Right ventricle myocardium inferior (tissue), 1 donor: Measurements from ENCODE around the gene SLC35G2. TPM values are rescaled to one million over a fixed set of nuclear protein-coding genes. Genes with fewer than 3 reads are reported as not detected.
"Not testable (repeated sequence)": the region's sequence is repeated elsewhere in the genome, so short reads cannot be mapped to it uniquely, and the experiment has no call there.

Experiments used
- ATAC-seq: fragments of 200-7000 bp; cut with Tn5 transposase; one replicate; pipeline ENCODE4 v1.9.1; 2020; ENCODE audit warnings: mild to moderate bottlenecking, moderate library complexity
- DNase-seq: peaks from one replicate; pipeline ENCODE4 v3.0.0; 2021; ENCODE audit errors: missing footprints
- intact Hi-C: fragments of 100-400 bp; cut with DNase I; formaldehyde crosslinking; loops from one replicate; pipeline ENCODE4 v1.11.0; 2022
- total RNA-seq: library from RNA; stranded (reverse); fragmentation: NEBNext Ultra II Directional; extraction: Animal tissue kit (Norgen Biotek cat#: 25700); gene quantifications from one replicate; pipeline ENCODE4 v1.2.1, GENCODE V29; 2021
- donor health status: DM: no; HTN: yes; CAD: no; lungs with severe emphysema.

SLC35G2 gene
- total RNA-seq, 1 donor from 2014 or later: 2.1 TPM

DNA sequence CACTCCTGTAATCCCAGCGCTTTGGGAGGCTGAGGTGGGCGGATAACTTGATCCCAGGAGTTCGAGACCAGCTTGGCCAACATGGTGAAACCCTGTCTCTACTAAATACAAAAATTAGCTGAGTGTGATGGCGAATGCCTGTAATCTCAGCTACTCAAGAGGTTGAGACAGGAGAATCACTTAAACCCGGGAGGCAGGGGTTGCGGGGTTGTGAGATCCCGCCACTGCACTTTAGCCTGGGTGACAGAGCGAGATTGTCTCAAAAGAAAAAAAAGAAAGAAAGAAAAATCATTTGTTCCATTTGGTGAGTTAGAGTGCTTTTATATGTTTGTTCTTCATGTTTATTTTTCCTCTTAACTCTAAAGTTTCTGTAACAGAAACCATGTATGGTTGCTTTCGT lies 50.4 kb downstream of the SLC35G2 start:
- intact Hi-C loops: no loop called here
- no peak for ATAC-seq
- no peak for DNase-seq

GRCh38 chr3:136872258-136872657 lies 53.3 kb downstream of the SLC35G2 start:
- ATAC-seq, intact Hi-C loops, DNase-seq: not testable (repeated sequence)

- ATAC-seq, intact Hi-C loops, DNase-seq: not testable (repeated sequence)
Measured at GRCh38 chr3:136879510-136879909, 60.6 kb downstream of the SLC35G2 start.

GRCh38 chr3:136882571-136882970 lies 63.6 kb downstream of the SLC35G2 start:
- DNase-seq (no peak), ATAC-seq (no peak)
- intact Hi-C loops: no loop called here

DNA sequence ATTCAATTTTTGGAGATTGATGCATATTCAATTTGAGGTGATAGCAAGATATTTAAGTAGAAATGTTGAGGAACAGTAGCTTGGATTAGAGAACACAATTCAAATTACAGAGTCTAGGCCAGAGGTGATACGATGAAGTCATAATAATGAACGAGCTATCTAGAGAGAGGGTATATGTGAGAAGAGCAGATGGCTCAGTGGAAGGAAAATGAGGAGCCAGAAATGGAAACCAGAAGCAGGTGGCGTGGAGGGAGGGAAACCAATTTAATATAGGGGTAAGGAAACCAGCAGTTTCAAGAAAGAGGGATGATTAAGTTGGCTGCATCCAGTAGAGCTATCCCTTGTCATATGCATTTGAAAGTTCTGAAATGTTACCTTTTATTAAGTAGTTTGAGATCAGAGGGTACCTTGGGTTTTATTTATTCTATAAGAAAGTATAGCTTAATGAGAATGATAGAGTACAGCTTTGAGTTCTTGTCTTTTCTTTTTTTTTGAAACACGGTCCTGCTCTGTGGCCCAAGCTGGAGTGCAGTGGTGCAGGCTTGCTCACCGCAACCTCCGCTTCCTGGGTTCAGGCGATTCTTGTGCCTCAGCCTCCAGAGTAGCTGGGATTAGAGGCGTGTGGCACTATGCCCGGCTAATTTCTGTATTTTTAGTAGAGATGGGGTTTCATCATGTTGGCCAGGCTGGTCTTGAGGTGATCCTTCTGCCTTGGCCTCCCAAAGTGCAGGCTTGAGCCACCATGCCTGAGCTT lies 65.2 kb downstream of the SLC35G2 start:
- no peak for ATAC-seq
- intact Hi-C loops: no loop called here
- no peak for DNase-seq

DNA sequence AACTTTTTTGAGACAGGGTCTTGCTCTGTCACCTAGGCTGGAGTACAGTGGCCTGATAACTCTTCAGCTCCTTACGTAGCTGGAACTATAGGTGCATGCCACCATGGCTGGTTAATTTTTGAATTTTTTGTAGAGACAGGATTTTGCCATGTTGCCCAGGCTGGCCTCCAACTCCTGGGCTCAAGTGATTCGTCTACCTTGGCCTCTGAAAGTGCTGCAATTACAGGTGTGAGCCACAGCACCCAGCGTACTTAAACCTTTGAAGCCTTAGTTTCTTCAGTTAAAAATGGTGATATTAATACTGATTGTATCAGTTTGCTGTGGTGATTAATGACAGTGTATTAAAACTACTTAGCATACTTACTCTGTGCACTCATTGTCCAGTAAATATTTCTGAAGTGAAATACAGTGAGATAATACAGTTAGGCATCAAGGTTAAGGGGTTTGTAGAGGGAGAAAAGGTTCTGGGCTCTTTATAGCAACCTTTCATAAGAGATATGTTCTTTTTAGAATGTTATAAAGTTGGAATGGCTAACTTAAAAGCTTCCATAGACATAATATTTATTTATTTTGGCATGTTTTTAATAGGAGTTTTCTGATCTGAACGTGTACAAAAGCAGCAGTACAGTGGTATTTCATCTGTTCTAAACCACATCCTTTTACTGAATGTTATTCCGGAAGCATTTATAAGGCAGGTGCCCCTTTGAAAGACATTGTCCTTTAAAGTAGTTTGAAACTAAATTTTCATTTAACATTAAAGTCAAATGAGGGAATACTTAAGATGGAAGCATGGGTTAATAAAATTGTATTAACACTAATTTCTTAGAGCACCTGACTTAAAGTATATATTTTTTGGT lies 66.7 kb downstream of the SLC35G2 start:
- DNase-seq (no peak), ATAC-seq (no peak)
- intact Hi-C loops: no loop called here

DNA sequence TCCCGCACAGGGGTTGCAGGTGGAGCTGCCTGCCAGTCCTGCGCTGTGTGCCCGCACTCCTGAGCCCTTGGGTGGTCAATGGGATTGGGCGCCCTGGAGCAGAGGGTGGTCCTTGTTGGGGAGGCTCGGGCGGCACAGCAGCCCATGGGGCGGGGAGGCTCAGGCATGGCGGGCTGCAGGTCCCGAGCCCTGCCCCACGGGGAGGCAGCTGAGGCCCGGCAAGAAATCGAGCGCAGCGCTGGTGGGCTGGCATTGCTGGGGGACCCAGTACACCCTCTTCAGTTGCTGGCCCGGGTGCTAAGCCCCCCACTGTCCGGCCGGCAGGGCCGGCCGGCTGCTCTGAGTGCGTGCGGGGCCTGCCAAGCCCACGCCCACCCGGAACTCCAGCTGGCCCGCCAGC lies 71.0 kb downstream of the SLC35G2 start:
- intact Hi-C loops: no loop called here
- no peak for ATAC-seq
- peak; percentile 42 for DNase-seq

GRCh38 chr3:136891934-136892855 lies 73.3 kb downstream of the SLC35G2 start:
- ATAC-seq (no peak), DNase-seq (no peak)
- intact Hi-C loops: no loop called here

GRCh38 chr3:136893848-136894443 lies 75.0 kb downstream of the SLC35G2 start:
- DNase-seq (no peak), ATAC-seq (no peak)
- intact Hi-C loops: no loop called here

DNA sequence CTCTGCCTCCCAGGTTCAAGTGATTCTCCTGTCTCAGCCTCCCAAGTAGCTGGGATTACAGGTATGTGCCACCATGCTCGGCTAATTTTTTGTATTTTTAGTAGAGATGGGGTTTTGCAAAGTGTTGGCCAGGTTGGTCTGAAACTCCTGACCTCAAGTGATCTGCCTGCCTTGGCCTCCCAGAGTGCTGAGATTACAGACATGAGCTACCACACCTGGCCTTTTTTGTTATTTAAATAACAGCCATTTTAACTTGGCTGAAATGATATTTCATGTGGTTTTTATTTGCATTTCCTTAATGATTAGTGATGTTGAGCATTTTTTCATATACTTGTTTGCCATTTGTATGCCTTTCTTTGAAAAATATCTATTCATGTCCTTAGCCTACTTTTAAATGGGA lies 78.2 kb downstream of the SLC35G2 start:
- intact Hi-C loops, ATAC-seq, DNase-seq: not testable (repeated sequence)

DNA sequence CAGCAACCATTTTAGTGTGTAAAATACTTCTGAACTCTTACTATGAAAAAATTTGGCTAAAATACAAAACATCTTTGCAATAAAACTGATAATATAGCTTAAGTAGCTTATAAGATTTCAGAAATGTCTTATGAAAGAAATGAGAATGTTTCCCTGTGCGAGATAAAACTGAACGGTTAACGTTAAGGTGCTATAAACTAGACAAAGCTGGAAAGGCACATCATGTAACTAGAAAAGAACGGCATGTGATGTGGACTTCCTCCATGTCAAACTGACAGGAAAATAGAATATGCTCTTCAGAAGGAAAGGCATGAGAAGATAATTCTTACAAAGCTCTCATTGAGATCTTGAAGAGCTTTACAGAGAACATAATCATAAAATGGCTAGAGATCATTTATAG lies 79.6 kb downstream of the SLC35G2 start:
- ATAC-seq (no peak), DNase-seq (no peak)
- intact Hi-C loops: no loop called here

GRCh38 chr3:136898954-136899353 lies 80.0 kb downstream of the SLC35G2 start:
- intact Hi-C loops: no loop called here
- ATAC-seq (no peak), DNase-seq (no peak)

- intact Hi-C loops: no loop called here
- DNase-seq: no peak
- no peak for ATAC-seq
Measured at GRCh38 chr3:136899622-136900158, 80.8 kb downstream of the SLC35G2 start.

- intact Hi-C loops, DNase-seq, ATAC-seq: not testable (repeated sequence)
Measured at GRCh38 chr3:136900694-136901093, 81.8 kb downstream of the SLC35G2 start.

- no peak for ATAC-seq
- no peak for DNase-seq
Measured at GRCh38 chr3:136901391-136901790, 82.5 kb downstream of the SLC35G2 start.

DNA sequence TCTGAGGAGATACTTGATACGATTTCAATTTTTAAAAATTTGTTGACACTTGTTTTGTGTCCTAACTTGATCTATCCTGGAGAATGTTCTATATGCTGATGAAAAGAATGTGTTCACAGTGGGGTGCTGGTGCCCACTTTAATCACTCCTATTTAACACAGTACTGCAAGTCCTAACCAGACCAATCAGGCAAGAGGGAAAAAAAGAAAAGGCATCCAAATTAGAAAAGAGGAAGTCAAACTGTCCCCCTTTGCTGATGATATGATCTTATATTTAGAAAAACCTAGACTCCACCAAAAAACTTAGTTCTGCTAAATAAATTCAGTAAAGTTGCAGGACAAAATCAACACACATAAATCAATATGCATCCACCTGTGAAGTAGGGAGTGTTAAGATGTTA lies 83.6 kb downstream of the SLC35G2 start:
- ATAC-seq, DNase-seq, intact Hi-C loops: not testable (repeated sequence)

More at GRCh38 chr3:136901391-136901790, 82.5 kb downstream of the SLC35G2 start:
- intact Hi-C loops: no loop called here

DNA sequence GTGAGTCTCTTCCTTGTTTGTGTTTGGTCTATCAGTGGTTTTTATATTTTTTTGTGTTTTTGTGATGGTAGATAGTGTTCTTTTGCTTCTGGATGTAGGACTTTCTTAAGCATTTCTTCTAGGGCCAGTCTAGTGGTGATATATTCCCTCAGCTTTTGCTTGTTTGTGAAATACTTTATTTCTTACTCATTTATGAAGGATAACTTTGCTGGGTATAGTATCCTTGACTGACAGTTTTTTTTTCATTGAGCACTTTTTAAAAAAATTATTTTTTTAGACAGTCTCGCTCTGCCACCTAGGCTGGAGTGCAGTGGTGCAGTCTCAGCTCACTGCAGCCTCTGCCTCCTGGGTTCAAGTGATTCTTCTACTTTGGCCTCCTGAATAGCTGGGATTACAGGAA lies 85.0 kb downstream of the SLC35G2 start:
- intact Hi-C loops: no loop called here
- no peak for DNase-seq

DNA sequence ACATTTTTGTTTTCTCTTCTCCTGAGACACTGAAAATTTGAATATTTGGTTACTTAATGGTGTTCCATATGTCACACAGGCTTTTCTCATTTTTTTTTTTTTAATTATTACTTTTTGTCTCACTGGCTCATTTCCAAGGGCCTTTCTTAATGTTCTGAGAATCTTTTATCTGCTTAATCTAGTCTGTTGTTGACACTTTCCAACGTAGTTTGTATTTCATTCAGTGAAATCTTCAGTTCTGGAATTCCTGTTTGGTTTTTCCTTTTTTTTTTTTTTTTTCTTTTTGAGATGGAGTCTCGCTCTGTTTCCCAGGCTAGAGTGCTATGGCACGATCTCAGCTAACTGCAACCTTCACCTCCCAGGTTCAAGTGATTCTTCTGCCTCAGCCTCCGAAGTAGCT lies 85.8 kb downstream of the SLC35G2 start:
- ATAC-seq (no peak), DNase-seq (no peak)
- intact Hi-C loops: no loop called here

More for the DNA sequence above, 85.0 kb downstream of the SLC35G2 start:
- no peak for ATAC-seq
